Neuronal stem cell (in vitro differentiated cells): ENCODE data around the gene JAKMIP1.
"Not testable (repeated sequence)": the region's sequence is repeated elsewhere in the genome, so short reads cannot be mapped to it uniquely, and the experiment has no call there.

ENCODE experiments used
- DNase-seq: peaks from one replicate; pipeline ENCODE4 v3.0.0-alpha.2; 2013; ENCODE audit warnings: low spot score
- H2AFZ ChIP-seq: one replicate; pipeline ENCODE4 v1.6.1; 2013; ENCODE audit warnings: mild to moderate bottlenecking, low read length, inconsistent platforms
- H2AK5ac ChIP-seq: 2 replicates; pipeline ENCODE4 v1.6.1; 2013; ENCODE audit warnings: low read depth, mild to moderate bottlenecking, inconsistent platforms, low read length, moderate library complexity, mixed read lengths
- H2BK120ac ChIP-seq: 2 replicates; pipeline ENCODE4 v1.6.1; 2013; ENCODE audit warnings: low read depth, mild to moderate bottlenecking, inconsistent platforms, low read length, moderate library complexity, mixed read lengths
- H2BK12ac ChIP-seq: one replicate; pipeline ENCODE4 v1.6.1; 2013; ENCODE audit warnings: low read length, inconsistent platforms
- H2BK15ac ChIP-seq: 2 replicates; pipeline ENCODE4 v1.6.1; 2013; ENCODE audit warnings: mild to moderate bottlenecking, low read length, inconsistent platforms, mixed read lengths
- H2BK5ac ChIP-seq: one replicate; pipeline ENCODE4 v1.6.1; 2013; ENCODE audit warnings: inconsistent platforms, mild to moderate bottlenecking, low read length, moderate library complexity
- H3K14ac ChIP-seq: one replicate; pipeline ENCODE4 v1.6.1; 2013; ENCODE audit warnings: low read length, inconsistent platforms
- H3K18ac ChIP-seq: 2 replicates; pipeline ENCODE4 v1.6.1; 2013; ENCODE audit warnings: low read length, inconsistent platforms
- H3K23ac ChIP-seq: 2 replicates; pipeline ENCODE4 v1.6.1; 2013; ENCODE audit warnings: low read depth, mild to moderate bottlenecking, mixed read lengths, low read length, inconsistent platforms; ENCODE audit not compliant: poor library complexity
- H3K27ac ChIP-seq: replicated peaks from 3 replicates; pipeline ENCODE4 v1.5.1; 2013; ENCODE audit warnings: low read length, inconsistent platforms
- H3K27me3 ChIP-seq, 3 experiments: 2 replicates each; pipeline ENCODE4 v1.6.1; 2013; ENCODE audit warnings: low read length in 3 of 3, mild to moderate bottlenecking in 2 of 3, inconsistent platforms in 1 of 3, low read depth in 1 of 3, mixed read lengths in 1 of 3, moderate library complexity in 1 of 3; ENCODE audit not compliant: control insufficient read depth in 3 of 3, insufficient read depth in 3 of 3
- H3K36me3 ChIP-seq, 2 donors: replicated peaks in 1 of 2; 2 replicates each; pipeline ENCODE4 v1.6.1; 2013; ENCODE audit warnings: low read length in 2 of 2; ENCODE audit not compliant: control insufficient read depth in 2 of 2, insufficient read depth in 2 of 2
- H3K4ac ChIP-seq: 2 replicates; pipeline ENCODE4 v1.6.1; 2013; ENCODE audit warnings: inconsistent platforms, mild to moderate bottlenecking, low read length, moderate library complexity
- H3K4me1 ChIP-seq, 2 donors: 1 replicate in 1 of 2; 2 replicates in 1 of 2; pipeline ENCODE4 v1.6.1; 2013; ENCODE audit warnings: low read length in 2 of 2, low read depth in 1 of 2; ENCODE audit not compliant: control insufficient read depth in 2 of 2, insufficient read depth in 1 of 2
- H3K4me2 ChIP-seq: one replicate; pipeline ENCODE4 v1.6.1; 2013; ENCODE audit warnings: mild to moderate bottlenecking, low read length, inconsistent platforms; ENCODE audit not compliant: insufficient read depth, poor library complexity, severe bottlenecking
- H3K4me3 ChIP-seq, 2 donors: 2 replicates each; pipeline ENCODE4 v1.5.1; 2013; ENCODE audit warnings: low read length in 2 of 2, mild to moderate bottlenecking in 2 of 2, inconsistent platforms in 1 of 2, moderate library complexity in 1 of 2
- H3K79me1 ChIP-seq: one replicate; pipeline ENCODE4 v1.6.1; 2013; ENCODE audit warnings: low read depth, mild to moderate bottlenecking, inconsistent platforms, low read length, moderate library complexity
- H3K9ac ChIP-seq: one replicate; pipeline ENCODE4 v1.6.1; 2013; ENCODE audit warnings: mild to moderate bottlenecking, low read depth, low read length, inconsistent platforms; ENCODE audit not compliant: poor library complexity
- H3K9me3 ChIP-seq, 2 donors: replicated peaks in 1 of 2; 2 replicates each; pipeline versions ENCODE3 to v1.6.1; 2013; ENCODE audit warnings: low read length in 2 of 2, mild to moderate bottlenecking in 2 of 2, inconsistent platforms in 1 of 2, low read depth in 1 of 2, mixed read lengths in 1 of 2, moderate library complexity in 1 of 2; ENCODE audit not compliant: control insufficient read depth in 2 of 2, insufficient read depth in 1 of 2
- H4K8ac ChIP-seq: one replicate; pipeline ENCODE4 v1.6.1; 2013; ENCODE audit warnings: low read depth, mild to moderate bottlenecking, inconsistent platforms, low read length, moderate library complexity
- H4K91ac ChIP-seq: one replicate; pipeline ENCODE4 v1.6.1; 2013; ENCODE audit warnings: low read length, low read depth, mild to moderate bottlenecking, inconsistent platforms; ENCODE audit not compliant: poor library complexity
- WGBS, 2 donors: extraction: QIAGEN DNeasy Blood & Tissue Kit; methylation state at CpG; one replicate each; pipeline ENCODE4 v1.1.7; 2013; ENCODE audit warnings: missing lambda C conversion rate in 2 of 2, mixed read lengths in 1 of 2; ENCODE audit not compliant: insufficient read length in 2 of 2, insufficient replicate concordance in 1 of 2; ENCODE audit errors: extremely low coverage in 2 of 2; 5-methylcytosine and 5-hydroxymethylcytosine counted together

JAKMIP1 gene

DNA sequence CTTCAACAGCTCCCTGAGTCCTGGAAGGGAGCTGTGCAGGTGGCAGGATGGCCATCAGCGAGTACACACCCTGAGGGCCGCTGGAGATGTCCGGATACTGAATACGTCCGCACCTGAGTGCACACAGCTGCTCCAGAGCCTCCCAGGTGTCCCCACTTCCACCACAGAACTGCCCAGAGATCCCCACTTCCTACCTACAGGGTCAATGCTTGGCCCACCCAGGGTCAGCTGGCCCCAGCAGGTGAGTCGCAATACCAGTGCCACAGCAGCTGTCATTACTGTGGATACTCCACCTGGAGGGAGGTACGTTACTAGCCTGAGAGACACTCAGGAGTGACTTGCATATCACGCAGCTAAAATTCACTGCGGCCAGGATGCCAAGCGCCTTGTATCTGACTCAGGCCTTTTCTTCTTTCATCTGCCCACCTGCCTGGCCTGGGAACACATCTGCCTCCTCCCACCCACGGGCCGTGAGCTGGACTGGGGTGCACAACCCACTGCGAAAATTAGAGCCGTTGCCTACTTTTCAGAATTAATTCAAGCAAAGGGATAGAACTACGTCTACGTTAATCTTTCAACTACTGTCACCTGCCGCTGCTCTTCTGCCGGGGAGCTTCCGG is 191.5 kb downstream of the JAKMIP1 start:
- no peak overlapping the region for H3K9ac ChIP-seq
- no peak overlapping the region for H3K27ac ChIP-seq
- no peak overlapping the region for H3K4ac ChIP-seq
- DNase-seq, result no peak
- no peak overlapping the region for H2AFZ ChIP-seq
- H3K23ac ChIP-seq, result no peak overlapping the region
- no peak overlapping the region for H2AK5ac ChIP-seq
- no peak overlapping the region for H2BK12ac ChIP-seq
- no peak overlapping the region for H4K8ac ChIP-seq
- H2BK5ac ChIP-seq, result no peak overlapping the region
- no peaks in the 10 kb centered on the region for H3K79me1 ChIP-seq
- no peaks in the 10 kb centered on the region for H3K36me3 ChIP-seq
- H2BK120ac ChIP-seq, result no peak overlapping the region
- no peak overlapping the region for H3K4me3 ChIP-seq
- peak overlapping the region; percentile 69 for H3K18ac ChIP-seq
- no CpG with 5 or more reads among the region's 19 CpGs for WGBS, 2 donors
- no peak overlapping the region for H4K91ac ChIP-seq
- peaks cover 0 to 5% of the 10 kb centered on the region in 2 donors for H3K9me3 ChIP-seq
- H3K14ac ChIP-seq, result no peak overlapping the region
- peaks cover 0 to 36% (median 21%) of the 10 kb centered on the region in 3 experiments for H3K27me3 ChIP-seq
- no peaks in the 10 kb centered on the region for H3K4me1 ChIP-seq
- no peak overlapping the region for H2BK15ac ChIP-seq
- no peak overlapping the region for H3K4me2 ChIP-seq

DNA sequence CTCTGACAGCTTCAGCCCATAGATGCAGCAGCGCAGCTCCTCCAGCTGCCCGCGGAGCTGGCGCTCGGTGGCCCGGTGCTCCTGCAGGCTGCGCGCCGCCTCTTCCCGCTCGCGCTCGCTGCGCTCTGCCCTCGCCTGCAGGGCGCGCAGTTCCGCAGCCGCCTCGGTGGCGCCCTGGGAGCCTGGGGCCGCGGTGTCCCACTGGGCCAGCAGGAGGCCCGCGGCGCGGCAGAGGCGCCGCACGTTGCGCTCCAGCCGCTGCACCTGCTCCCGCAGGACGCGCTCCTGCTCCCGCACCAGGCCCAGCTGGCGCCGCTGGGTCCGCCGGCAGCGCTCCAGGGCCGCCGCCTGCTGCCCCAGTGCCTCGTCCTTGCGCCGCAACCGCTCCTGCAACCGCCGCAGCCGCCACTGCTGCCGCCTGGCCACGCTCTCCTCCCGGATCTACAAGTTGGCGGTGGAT is 192.2 kb downstream of the JAKMIP1 start:
- Histone ChIP-seq H2AFZ (no peak overlapping the region), H3K36me3 (no peaks in the 10 kb centered on the region), H2BK15ac (no peak overlapping the region), H2BK5ac (no peak overlapping the region), H4K8ac (no peak overlapping the region), H3K4me2 (no peak overlapping the region), H3K9me3 (peaks cover 0 to 5% of the 10 kb centered on the region in 2 donors), H3K27ac (no peak overlapping the region), H3K18ac (peak overlapping the region; percentile 57), H3K14ac (no peak overlapping the region), H3K23ac (no peak overlapping the region), H3K27me3 (peaks cover 0 to 36% (median 21%) of the 10 kb centered on the region in 3 experiments), H2AK5ac (no peak overlapping the region), H3K79me1 (no peaks in the 10 kb centered on the region), H3K9ac (peak overlapping the region; percentile 8), H3K4me3 (no peak overlapping the region), H2BK120ac (no peak overlapping the region), H4K91ac (no peak overlapping the region), H3K4ac (no peak overlapping the region), H2BK12ac (no peak overlapping the region), H3K4me1 (no peaks in the 10 kb centered on the region)
- no CpG with 5 or more reads among the region's 54 CpGs for WGBS, 2 donors
- no peak for DNase-seq

DNA sequence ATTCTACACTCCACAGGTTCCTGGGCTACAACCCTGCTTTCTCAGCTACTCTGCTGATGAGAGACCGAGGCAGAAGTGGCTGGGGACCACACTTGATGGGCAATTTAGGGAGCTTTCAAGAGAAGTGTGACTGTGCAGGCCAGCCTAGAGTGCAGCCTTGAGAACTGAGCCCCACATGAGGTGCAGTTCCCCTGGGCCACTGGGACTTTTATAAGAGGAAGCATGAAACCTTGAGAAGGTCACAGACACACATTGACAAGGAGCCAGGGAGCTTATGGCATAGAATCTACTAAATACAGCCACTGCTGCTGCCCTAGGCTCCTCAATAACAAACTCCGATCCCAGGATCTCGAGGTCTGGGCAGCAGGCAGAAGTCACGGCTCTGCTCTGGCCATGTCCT is 195.2 kb downstream of the JAKMIP1 start:
- Histone ChIP-seq H3K4ac (no peak overlapping the region), H2BK120ac (no peak overlapping the region), H3K79me1 (no peaks in the 10 kb centered on the region), H2AK5ac (no peak overlapping the region), H3K23ac (no peak overlapping the region), H3K9me3 (peaks cover 0 to 5% of the 10 kb centered on the region in 2 donors), H3K4me2 (no peak overlapping the region), H3K36me3 (no peaks in the 10 kb centered on the region), H3K14ac (no peak overlapping the region), H3K27ac (no peak overlapping the region), H2BK15ac (no peak overlapping the region), H2BK12ac (no peak overlapping the region), H4K91ac (no peak overlapping the region), H3K4me1 (no peaks in the 10 kb centered on the region), H2BK5ac (no peak overlapping the region), H3K9ac (no peak overlapping the region), H3K4me3 (no peak overlapping the region), H2AFZ (no peak overlapping the region), H3K18ac (no peak overlapping the region), H3K27me3 (peaks cover 0 to 33% (median 21%) of the 10 kb centered on the region in 3 experiments), H4K8ac (no peak overlapping the region)
- DNase-seq, result no peak
- no CpG with 5 or more reads among the region's 4 CpGs for WGBS, 2 donors

- H2BK15ac ChIP-seq, H3K18ac ChIP-seq, H2BK120ac ChIP-seq, H3K36me3 ChIP-seq, H3K23ac ChIP-seq, H2AK5ac ChIP-seq, H2AFZ ChIP-seq, H3K9ac ChIP-seq, H2BK12ac ChIP-seq, DNase-seq, H3K4me1 ChIP-seq, H3K4me2 ChIP-seq, H3K14ac ChIP-seq, H3K27ac ChIP-seq, H4K8ac ChIP-seq, H3K9me3 ChIP-seq, H3K4me3 ChIP-seq, H4K91ac ChIP-seq, H3K4ac ChIP-seq, H2BK5ac ChIP-seq, H3K79me1 ChIP-seq: not testable (repeated sequence)
- 100% methylated on average over 1 of the region's 1 CpG; no CpG with 5 or more reads in 1 of the 2 donors for WGBS, 2 donors
- H3K27me3 ChIP-seq, result peaks cover 0 to 17% (median 16%) of the 10 kb centered on the region in 3 experiments
Measured at GRCh38 chr4:6003485-6003884, 196.9 kb downstream of the JAKMIP1 start.
